ENCODE data around the gene RNF39. TPM values are rescaled to one million over a fixed set of nuclear protein-coding genes. Genes with fewer than 3 reads are reported as not detected.
"Not testable (repeated sequence)": the region's sequence is repeated elsewhere in the genome, so short reads cannot be mapped to it uniquely, and the experiment has no call there.

Gene RNF39
- total RNA-seq, 2 donors from 2014 or later: 0.26 to 1.1 TPM

- no peak overlapping the region for H3K4me3 ChIP-seq
- no peak for DNase-seq (ENCODE audit: low spot score)
- no peaks in the 10 kb centered on the region for H3K27me3 ChIP-seq
- no peak overlapping the region for H3K27ac ChIP-seq
- peaks cover 0 to 3% of the 10 kb centered on the region in 2 donors for H3K4me1 ChIP-seq
- H3K36me3 ChIP-seq: no peaks in the 10 kb centered on the region
- no peaks in the 10 kb centered on the region for H3K9me3 ChIP-seq
- TF ChIP-seq CTCF (IDR thresholded peaks at IDR 0.05): no peak
These were observed 32.7 kb downstream of the RNF39 start for GRCh38 chr6:30042914-30043313.

- no peak for DNase-seq (ENCODE audit: low spot score)
- Histone ChIP-seq H3K9me3 (no peaks in the 10 kb centered on the region), H3K4me1 (peaks cover 0 to 3% of the 10 kb centered on the region in 2 donors), H3K36me3 (no peaks in the 10 kb centered on the region), H3K27ac (no peak overlapping the region), H3K27me3 (no peaks in the 10 kb centered on the region), H3K4me3 (no peak overlapping the region)
- TF ChIP-seq CTCF (IDR thresholded peaks at IDR 0.05): no peak
These were observed 33.1 kb downstream of the RNF39 start for GRCh38 chr6:30042476-30042875.

- no peaks in the 10 kb centered on the region for H3K27me3 ChIP-seq
- H3K27ac ChIP-seq: no peak overlapping the region
- no peaks in the 10 kb centered on the region for H3K36me3 ChIP-seq
- DNase-seq (ENCODE audit: low spot score): no peak
- peaks cover 0 to 3% of the 10 kb centered on the region in 2 donors for H3K4me1 ChIP-seq
- H3K4me3 ChIP-seq: no peak overlapping the region
- TF ChIP-seq CTCF (IDR thresholded peaks at IDR 0.05): no peak
- no peaks in the 10 kb centered on the region for H3K9me3 ChIP-seq
These were observed 33.7 kb downstream of the RNF39 start for GRCh38 chr6:30041821-30042220.

- no peak overlapping the region for H3K4me3 ChIP-seq
- H3K36me3 ChIP-seq: no peaks in the 10 kb centered on the region
- TF ChIP-seq CTCF (IDR thresholded peaks at IDR 0.05): no peak
- H3K27me3 ChIP-seq: no peaks in the 10 kb centered on the region
- DNase-seq (ENCODE audit: low spot score): no peak
- no peak overlapping the region for H3K27ac ChIP-seq
- H3K4me1 ChIP-seq: peaks cover 0 to 3% of the 10 kb centered on the region in 2 donors
- no peaks in the 10 kb centered on the region for H3K9me3 ChIP-seq
These were observed 34.3 kb downstream of the RNF39 start for GRCh38 chr6:30041221-30041620.

GRCh38 chr6:30037182-30037788 is 38.3 kb downstream of the RNF39 start:
- H3K27ac ChIP-seq: no peak overlapping the region
- no peaks in the 10 kb centered on the region for H3K27me3 ChIP-seq
- H3K9me3 ChIP-seq: no peaks in the 10 kb centered on the region
- no peaks in the 10 kb centered on the region for H3K4me1 ChIP-seq
- H3K4me3 ChIP-seq: no peak overlapping the region
- no peaks in the 10 kb centered on the region for H3K36me3 ChIP-seq
- no peak for DNase-seq (ENCODE audit: low spot score)
- TF ChIP-seq CTCF (IDR thresholded peaks at IDR 0.05): peak in 1 of 2 donors; percentile 46

- no peaks in the 10 kb centered on the region for H3K4me1 ChIP-seq
- H3K9me3 ChIP-seq: no peaks in the 10 kb centered on the region
- no peak for TF ChIP-seq CTCF (IDR thresholded peaks at IDR 0.05)
- no peak overlapping the region for H3K27ac ChIP-seq
- H3K27me3 ChIP-seq: no peaks in the 10 kb centered on the region
- no peak for DNase-seq (ENCODE audit: low spot score)
- no peak overlapping the region for H3K4me3 ChIP-seq
- no peaks in the 10 kb centered on the region for H3K36me3 ChIP-seq
These were observed 39.8 kb downstream of the RNF39 start for GRCh38 chr6:30035784-30036183.

- not testable (repeated sequence) for H3K4me1 ChIP-seq; H3K27ac ChIP-seq; DNase-seq (ENCODE audit: low spot score); H3K27me3 ChIP-seq; H3K36me3 ChIP-seq; H3K9me3 ChIP-seq; H3K4me3 ChIP-seq
These were observed 42.1 kb downstream of the RNF39 start for GRCh38 chr6:30033440-30033839.

Data from right atrium auricular region (tissue), 2 donors.